Mammary epithelial cell (primary cell): Measurements from ENCODE around the gene ANKRD65.

ENCODE experiments used
- CTCF ChIP-seq, 2 donors: IDR thresholded peaks in 1 of 2; conservative IDR thresholded peaks in 1 of 2; 2 replicates each; pipeline ENCODE4 v1.5.1; 2011 to 2012; ENCODE audit warnings: inconsistent platforms in 2 of 2, low read length in 2 of 2, mild to moderate bottlenecking in 2 of 2, control low read depth in 1 of 2, low read depth in 1 of 2; ENCODE audit not compliant: insufficient read depth in 1 of 2; ENCODE audit errors: extremely low read depth in 1 of 2
- EZH2 ChIP-seq: IDR thresholded peaks from 2 replicates; pipeline ENCODE4 v1.6.1; 2012; ENCODE audit warnings: low read length, inconsistent platforms, borderline replicate concordance

DNA sequence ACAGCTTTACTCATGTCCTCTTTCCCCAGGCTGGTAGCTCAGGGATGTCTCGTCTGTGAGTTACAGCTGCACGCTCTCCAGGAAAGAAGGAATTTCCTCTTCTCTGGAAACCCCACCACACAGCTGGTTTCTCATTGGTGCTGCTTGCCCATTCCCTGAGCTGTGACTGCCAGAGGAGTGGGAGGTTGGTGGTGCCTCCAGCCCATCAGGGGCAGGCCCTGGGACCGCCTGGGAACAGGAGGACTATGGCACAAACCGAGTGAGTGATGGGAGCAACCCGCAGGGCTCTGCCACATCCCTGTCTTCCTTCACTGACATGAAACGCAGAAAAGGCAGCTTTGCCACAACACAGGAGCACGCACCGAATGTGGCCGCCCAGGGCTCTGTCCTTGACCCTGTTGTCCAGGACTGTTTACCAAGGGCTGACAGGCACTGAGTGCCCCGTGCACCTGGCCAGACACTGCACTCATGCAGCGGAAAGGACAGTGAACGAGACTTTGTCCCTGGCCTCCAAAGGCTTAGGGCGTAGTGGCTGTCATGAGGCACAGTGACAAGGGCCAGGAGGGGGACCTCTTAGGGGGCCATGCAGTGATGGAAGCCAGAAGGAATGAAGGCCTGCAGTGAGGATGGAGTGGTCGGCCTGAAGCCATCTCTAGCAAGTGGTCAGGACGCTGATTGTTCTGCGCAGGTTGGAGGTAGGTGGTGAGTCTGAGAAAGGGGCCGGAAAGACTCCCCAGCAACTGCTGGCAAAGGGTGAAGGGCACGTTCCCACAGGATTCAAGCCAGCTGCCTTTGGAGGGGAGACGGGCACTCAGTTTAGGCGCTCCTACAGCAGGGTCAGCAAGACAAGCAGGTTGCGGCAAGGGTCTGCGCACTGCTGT is 20.3 kb downstream of the ANKRD65 start:
- no peak for TF ChIP-seq CTCF (conservative IDR thresholded peaks at IDR 0.05 in 1 of 2, IDR thresholded peaks at IDR 0.05 in 1 of 2; ENCODE audit: extremely low read depth in 1 of 2, insufficient read depth in 1 of 2, low read depth in 1 of 2, low read length in 2 of 2)
- no peak for TF ChIP-seq EZH2
